DMS53 treated with DMSO at 0.1 percent for 48 hours (cell line): ENCODE measurements around the gene C11orf91.
"Not testable (repeated sequence)": the region's sequence is repeated elsewhere in the genome, so short reads cannot be mapped to it uniquely, and the experiment has no call there.

Source experiments
- DNase-seq: peaks from one replicate; lab custom pipeline; 2025; ENCODE audit not compliant: unreplicated experiment; lab: John Stamatoyannopoulos, UW

Gene C11orf91

DNA sequence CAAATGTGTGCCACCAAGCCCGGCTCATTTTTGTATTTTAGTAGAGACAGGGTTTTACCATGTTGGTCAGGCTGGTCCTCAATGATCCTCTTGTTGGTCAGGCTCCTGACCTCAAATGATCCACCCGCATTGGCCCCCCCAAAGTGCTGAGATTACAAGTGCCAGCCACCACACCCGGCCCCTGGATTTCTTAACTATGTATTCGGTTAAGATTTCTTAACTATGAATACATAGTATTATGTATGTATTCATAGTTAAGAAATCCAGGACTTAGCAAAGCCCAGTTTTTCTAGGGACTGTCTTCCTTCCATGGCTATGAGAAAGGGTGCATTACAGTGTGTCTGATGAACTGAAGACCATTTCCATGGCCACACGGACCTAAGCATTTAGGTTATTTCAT lies 1.7 kb downstream of the C11orf91 start:
- no peak for DNase-seq

GRCh38 chr11:33697997-33698396 lies 2.6 kb downstream of the C11orf91 start:
- no peak for DNase-seq

DNA sequence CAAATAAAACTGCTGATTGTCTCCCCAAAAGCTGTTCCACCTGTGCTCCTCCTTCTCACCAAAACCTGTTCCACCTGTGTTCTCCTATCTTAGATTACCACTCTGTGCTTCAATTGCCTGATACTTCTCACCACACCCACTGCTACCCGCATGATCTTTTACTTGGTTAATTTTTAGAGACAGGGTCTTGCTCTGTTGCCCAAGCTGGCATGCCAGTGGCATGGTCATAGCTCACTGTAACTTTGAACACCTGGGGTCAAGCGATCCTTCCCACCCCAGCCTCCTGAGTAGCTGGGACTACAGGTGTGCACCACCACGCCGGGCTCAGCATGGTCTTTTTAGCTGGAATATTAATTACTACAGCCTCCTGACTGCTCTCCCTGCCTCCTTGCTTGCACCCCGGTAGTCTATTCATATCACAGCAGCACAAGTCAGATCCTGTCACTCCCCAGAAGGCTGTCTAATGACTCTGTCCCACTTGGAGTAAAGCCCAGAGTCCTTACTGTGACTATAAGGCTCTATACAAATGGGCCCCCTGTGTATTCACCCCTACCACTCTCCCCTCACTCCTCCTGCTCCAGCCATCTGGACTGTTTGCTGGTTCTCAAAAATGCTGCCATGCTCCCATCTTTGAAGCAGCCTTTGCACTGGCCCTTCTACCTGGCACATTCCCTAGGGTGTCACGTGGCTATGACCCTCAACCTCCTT lies 3.5 kb downstream of the C11orf91 start:
- DNase-seq, result no peak

- no peak for DNase-seq
Observed at GRCh38 chr11:33696411-33696810, 4.2 kb downstream of the C11orf91 start.

GRCh38 chr11:33695051-33695566 lies 5.5 kb downstream of the C11orf91 start:
- DNase-seq, result no peak

DNA sequence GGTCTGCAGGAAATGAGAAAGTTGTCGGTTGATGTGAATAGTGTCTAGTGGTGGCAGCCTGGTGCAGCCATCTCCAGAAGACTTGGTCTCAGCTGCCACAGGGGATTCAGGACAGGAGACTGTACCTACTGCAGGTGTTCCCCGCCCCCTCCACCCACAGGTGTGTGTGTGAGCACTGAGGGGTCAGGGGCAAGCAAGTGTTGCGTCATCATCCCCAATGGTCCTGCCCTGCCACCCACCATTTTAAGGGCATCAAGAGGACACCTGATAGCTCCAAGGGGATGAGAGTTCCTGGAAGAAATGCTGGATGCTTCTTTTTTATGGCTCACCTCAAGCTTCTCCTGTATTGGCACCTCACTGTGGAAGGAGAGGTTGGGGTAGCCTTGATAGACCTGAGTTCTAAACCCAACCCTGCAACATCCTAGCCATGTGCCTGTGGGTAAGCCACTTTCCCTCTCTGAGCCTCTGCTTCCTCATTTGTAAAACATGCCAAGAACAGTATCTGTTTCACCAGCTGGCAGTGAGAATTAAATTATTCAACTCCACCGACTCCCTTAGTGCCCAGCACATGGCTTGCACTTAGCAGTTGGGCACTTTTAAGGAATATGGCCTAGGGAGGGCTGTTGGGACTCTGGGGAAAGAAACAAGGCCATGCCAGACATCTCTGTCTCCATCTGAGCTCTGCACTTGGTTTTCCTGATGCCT lies 6.1 kb downstream of the C11orf91 start:
- DNase-seq, result no peak

GRCh38 chr11:33692541-33692940 lies 8.1 kb downstream of the C11orf91 start:
- DNase-seq, result no peak

- DNase-seq, result peak; percentile 20
Observed at GRCh38 chr11:33692013-33692504, 8.6 kb downstream of the C11orf91 start.

- DNase-seq, result no peak
Observed at GRCh38 chr11:33691066-33691864, 9.4 kb downstream of the C11orf91 start.

DNA sequence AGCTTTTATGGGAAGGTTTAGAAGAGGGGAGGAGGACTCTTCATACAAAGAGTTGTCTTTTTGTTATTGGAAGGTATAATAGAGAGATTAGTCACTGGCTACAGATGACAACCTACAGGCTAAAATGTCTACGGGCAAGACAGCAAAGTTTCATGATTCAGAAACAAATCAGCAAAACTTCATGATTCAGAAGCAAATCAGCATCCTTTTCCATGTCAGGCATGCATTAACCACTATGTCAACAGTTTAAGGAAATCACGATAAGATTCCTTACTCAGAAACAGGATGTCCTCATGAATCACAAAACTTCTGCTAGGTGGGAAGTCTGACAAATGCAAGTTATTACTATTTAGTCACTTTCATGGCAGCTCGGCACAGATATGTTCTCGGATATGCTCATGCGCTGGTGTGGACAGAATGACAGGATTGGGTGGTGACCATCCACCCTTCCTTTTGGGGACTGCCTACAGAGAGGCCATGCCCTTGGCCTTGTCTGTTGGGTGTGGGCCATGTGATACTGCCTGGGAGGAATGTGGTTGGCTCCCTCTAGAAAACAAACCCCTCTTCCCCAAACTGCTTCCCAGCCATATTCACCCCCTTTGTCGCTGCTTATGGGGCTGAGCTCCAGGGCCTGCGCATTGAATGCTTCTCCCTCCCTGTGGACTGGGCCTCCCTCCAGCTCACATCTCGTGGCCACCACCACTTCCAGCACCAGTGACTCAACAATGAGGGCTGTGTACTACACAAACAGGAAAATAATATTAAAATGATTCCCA lies 10.1 kb downstream of the C11orf91 start:
- DNase-seq, result no peak

- DNase-seq, result no peak
Observed at GRCh38 chr11:33689501-33689900, 11.1 kb downstream of the C11orf91 start.

- DNase-seq, result no peak
Observed at GRCh38 chr11:33689085-33689484, 11.5 kb downstream of the C11orf91 start.

DNA sequence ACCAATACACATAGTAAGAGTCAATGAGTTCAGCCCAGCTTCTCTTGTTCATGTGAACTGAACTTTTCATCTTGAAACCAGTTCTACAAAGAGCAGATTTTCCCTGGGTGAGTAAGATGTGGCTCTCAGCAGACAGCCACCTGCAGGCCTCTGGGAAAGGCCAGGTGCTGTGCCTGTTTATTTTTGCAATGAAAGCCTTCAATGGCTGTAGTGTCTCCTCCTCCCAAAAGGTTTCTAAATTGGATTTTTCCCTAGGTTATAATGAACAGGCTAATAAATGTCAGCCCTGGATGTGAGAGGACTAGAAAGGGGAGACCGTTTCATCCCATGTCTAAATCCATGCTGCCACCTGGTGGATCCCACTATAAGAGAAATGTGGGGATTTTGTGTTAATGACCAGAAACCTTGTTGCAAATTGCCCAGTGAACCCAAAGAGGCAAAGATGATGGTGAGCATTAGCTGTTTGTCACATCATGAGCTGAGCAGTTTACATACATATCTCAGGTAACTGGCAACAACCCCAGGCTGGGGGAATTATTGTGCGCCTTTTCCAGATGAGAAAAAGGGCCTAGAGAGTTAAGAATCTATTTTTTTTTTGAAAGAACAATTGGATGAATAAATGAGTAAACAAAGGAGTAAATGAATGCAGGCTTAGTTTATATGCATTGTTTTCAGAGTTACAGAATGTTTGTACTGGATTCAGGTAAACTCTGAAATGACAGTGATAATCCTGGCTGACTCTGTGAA lies 12.7 kb downstream of the C11orf91 start:
- DNase-seq, result peak; percentile 46

- DNase-seq, result no peak
Observed at GRCh38 chr11:33685082-33685481, 15.5 kb downstream of the C11orf91 start.

DNA sequence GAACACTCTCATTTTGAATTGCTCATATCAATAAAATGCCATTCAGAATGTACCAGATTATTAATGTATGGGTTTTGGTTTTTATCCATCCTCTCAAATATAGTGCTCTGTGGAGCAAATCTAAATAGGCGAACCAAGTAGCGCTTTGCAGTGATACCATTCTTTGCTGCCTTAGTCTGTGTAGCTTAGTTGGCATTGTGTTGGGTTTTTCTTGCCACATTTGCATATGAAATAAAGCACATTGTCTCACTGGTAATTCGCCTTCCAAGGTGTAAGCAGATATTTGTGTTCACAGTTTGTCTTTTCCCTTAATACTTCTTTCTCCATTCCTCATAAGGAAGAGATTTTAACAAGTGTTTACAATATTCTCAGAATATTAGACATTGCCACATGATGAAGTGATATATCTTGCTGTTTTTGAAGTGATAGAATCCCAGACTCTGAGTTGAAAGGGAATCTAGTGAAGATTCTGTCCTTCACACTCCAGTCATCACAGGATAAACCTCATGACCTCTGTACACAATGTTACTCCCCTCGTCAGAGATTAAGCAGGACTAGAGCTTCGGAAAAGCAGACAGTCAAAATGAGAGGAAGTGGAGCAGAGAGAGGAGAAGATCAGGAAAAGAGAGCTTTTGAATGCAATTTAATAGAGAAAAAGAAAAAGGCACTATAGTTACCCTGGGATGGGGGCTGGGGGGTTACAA lies 16.5 kb downstream of the C11orf91 start:
- no peak for DNase-seq

- DNase-seq, result no peak
Observed at GRCh38 chr11:33682446-33682845, 18.2 kb downstream of the C11orf91 start.

GRCh38 chr11:33682019-33682418 lies 18.6 kb downstream of the C11orf91 start:
- DNase-seq, result no peak

GRCh38 chr11:33678616-33679015 lies 22.0 kb downstream of the C11orf91 start:
- DNase-seq, result not testable (repeated sequence)

- no peak for DNase-seq
Observed at GRCh38 chr11:33674035-33674814, 26.4 kb downstream of the C11orf91 start.
